NOMO-1 treated with DMSO at 0.1 percent for 48 hours (cell line): ENCODE data around the gene GPR161.
"Not testable (repeated sequence)": the region's sequence is repeated elsewhere in the genome, so short reads cannot be mapped to it uniquely, and the experiment has no call there.

Experiments used
- DNase-seq: peaks from one replicate; lab custom pipeline; 2025; ENCODE audit not compliant: unreplicated experiment; lab: John Stamatoyannopoulos, UW

Gene GPR161

GRCh38 chr1:168136709-168137514 is at the start of gene GPR161:
Gene GPR161, minus strand, starts transcription at chr1:168136930. Its CDS starts 32,080 bp downstream, at chr1:168104850.
- no peak for DNase-seq

- not testable (repeated sequence) for DNase-seq
Observed at GRCh38 chr1:168181063-168181720, 44.5 kb upstream of the GPR161 start.

- DNase-seq: no peak
Observed at GRCh38 chr1:168180148-168180524, 43.4 kb upstream of the GPR161 start.

GRCh38 chr1:168179438-168180147 is 42.9 kb upstream of the GPR161 start:
- peak; percentile 0 for DNase-seq

GRCh38 chr1:168178638-168179437 is 42.1 kb upstream of the GPR161 start, which contains the start of gene TIPRL:
Gene TIPRL, plus strand, starts transcription at chr1:168178962. Its CDS starts 116 bp downstream, at chr1:168179078.
- peak; percentile 96 for DNase-seq

- DNase-seq: peak; percentile 16
Observed at GRCh38 chr1:168178227-168178637, 41.5 kb upstream of the GPR161 start.

- DNase-seq: no peak
Observed at GRCh38 chr1:168172250-168172915, 35.7 kb upstream of the GPR161 start.

GRCh38 chr1:168170564-168171508 is 34.1 kb upstream of the GPR161 start:
- DNase-seq: no peak

GRCh38 chr1:168167806-168168205 is 31.1 kb upstream of the GPR161 start:
- DNase-seq: no peak

- no peak for DNase-seq
Observed at GRCh38 chr1:168164771-168165170, 28.0 kb upstream of the GPR161 start.

- DNase-seq: no peak
Observed at GRCh38 chr1:168163670-168164069, 26.9 kb upstream of the GPR161 start.

- no peak for DNase-seq
Observed at GRCh38 chr1:168161459-168161858, 24.7 kb upstream of the GPR161 start.

- DNase-seq: no peak
Observed at GRCh38 chr1:168159979-168160378, 23.2 kb upstream of the GPR161 start.

GRCh38 chr1:168159251-168159650 is 22.5 kb upstream of the GPR161 start:
- DNase-seq: no peak

GRCh38 chr1:168157638-168158037 is 20.9 kb upstream of the GPR161 start:
- DNase-seq: no peak

- no peak for DNase-seq
Observed at GRCh38 chr1:168155910-168156309, 19.2 kb upstream of the GPR161 start.

- DNase-seq: peak; percentile 50
Observed at GRCh38 chr1:168154707-168155106, 18.0 kb upstream of the GPR161 start.

- DNase-seq: no peak
Observed at GRCh38 chr1:168151935-168152334, 15.2 kb upstream of the GPR161 start.

GRCh38 chr1:168150283-168150682 is 13.6 kb upstream of the GPR161 start:
- DNase-seq: no peak
